Choroid plexus epithelial cell (primary cell): ENCODE results near the gene NOP9.
A peak's percentile ranks its signal among the peaks of the same experiment; 100 is the strongest.

Experiments
- DNase-seq: peaks from one replicate; pipeline ENCODE4 v3.0.0-alpha.2; 2010; ENCODE audit warnings: low read depth
- H3K4me3 ChIP-seq: 2 replicates; pipeline ENCODE4 v1.5.1; 2011; ENCODE audit warnings: low read depth, mild to moderate bottlenecking, control low read depth, low read length, moderate library complexity
- CTCF ChIP-seq: conservative IDR thresholded peaks from 2 replicates; pipeline ENCODE4 v1.5.1; 2011; ENCODE audit warnings: low read depth, mild to moderate bottlenecking, control low read depth, inconsistent platforms, low read length, moderate library complexity

Gene NOP9

DNA sequence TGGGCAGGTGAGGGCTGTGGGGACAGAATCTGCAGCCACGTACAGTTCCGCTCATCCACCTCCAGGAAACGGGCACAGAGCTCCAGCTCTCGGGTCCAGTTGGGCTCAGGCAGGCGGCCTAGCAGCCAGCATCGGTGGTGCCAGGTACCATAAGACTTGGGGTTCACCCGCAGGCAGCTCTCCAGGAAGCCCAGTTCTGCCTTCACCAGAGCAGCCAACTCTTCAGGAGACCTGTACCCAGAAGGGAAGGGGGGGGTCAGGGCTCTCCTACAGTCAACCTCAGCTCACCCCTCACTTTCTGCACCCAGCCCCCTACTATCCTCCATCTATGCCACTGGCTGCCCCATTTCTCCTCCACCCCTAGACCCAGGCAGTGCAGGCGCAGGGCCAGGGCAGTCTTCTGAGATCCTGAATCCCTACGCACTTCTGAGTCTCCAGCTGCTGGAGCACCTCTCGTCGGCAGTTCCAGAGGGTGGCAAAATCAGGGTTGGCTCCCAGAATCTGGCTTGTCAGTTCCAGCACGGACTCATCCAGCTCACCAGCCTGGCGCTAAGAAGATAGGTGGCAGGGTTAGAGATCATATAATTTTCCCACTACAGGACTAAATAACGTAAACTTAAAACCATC is 29.6 kb upstream of the NOP9 start:
- no peak for DNase-seq
- no peak for TF ChIP-seq CTCF
- H3K4me3 ChIP-seq = no peak overlapping the region

- peak overlapping the region; percentile 98 for H3K4me3 ChIP-seq
- no peak for DNase-seq
- TF ChIP-seq CTCF = no peak
Observed at GRCh38 chr14:24270537-24271133, 29.0 kb upstream of the NOP9 start.

DNA sequence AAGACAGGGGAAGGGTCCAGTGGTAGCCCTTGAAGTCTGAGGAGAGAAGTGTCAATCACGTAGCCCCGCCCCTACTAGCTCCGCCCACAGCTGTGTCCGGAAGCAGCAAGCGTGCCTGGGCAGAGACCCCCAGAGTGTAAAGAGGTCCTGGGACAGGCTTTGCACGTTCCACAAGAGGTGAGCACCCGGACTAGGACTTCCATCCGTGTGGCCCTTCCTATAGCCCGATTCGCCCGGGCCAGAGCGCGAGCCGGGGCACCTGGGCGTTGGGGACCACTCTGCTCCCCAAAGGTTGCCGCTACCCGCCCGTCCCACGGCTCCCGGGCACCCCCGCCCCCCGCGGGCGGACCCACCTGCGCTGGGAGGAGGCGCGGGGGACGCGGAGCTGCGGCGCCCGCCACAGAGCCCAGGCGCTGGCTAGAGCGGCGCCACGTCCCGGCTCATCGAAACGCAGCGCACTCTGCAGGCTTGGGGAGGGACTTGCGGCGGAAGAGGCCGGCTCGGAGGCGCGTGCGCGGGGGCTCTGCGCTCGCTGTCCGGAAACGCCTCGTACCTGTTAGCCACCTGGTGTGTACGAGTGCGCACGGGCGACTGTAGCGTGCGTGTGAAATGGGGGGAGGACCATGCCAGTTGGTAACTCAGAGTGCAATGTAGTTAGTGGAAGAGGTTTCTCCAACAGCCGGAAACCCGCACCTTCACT is 28.4 kb upstream of the NOP9 start, which contains the start of gene RABGGTA:
RABGGTA (minus strand) TSS at position 464 of the 700 bp plus-strand sequence. CDS start 482 bp downstream, outside the sequence.
- peak within 1 kb of the TSS; percentile 98 for H3K4me3 ChIP-seq
- TF ChIP-seq CTCF = peak; percentile 70
- peak; percentile 90 for DNase-seq

DNA sequence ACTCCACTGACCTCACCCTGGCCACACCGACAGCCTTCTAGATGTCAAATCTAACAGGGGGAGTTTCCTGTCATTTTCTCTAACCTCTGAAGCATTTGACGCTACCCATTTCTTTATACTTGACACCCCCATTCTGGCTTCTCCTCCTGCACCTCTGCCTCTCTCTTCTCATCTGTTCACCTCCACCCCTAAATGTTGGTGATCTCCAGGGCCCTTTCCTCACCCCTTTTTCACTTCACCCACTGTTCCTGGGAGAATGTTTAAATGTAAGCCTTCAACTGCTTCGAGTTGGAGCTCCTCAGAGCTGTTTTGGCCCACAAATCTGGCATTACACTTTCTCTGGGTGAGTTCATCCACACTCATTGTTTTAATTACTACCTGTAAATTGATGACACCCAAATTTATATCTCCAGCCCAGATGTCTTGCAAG is 27.8 kb upstream of the NOP9 start:
- H3K4me3 ChIP-seq = peak overlapping the region; percentile 98
- TF ChIP-seq CTCF = no peak
- DNase-seq = no peak

GRCh38 chr14:24272467-24272866 is 27.2 kb upstream of the NOP9 start:
- no peak for DNase-seq
- TF ChIP-seq CTCF = no peak
- H3K4me3 ChIP-seq = no peak overlapping the region

DNA sequence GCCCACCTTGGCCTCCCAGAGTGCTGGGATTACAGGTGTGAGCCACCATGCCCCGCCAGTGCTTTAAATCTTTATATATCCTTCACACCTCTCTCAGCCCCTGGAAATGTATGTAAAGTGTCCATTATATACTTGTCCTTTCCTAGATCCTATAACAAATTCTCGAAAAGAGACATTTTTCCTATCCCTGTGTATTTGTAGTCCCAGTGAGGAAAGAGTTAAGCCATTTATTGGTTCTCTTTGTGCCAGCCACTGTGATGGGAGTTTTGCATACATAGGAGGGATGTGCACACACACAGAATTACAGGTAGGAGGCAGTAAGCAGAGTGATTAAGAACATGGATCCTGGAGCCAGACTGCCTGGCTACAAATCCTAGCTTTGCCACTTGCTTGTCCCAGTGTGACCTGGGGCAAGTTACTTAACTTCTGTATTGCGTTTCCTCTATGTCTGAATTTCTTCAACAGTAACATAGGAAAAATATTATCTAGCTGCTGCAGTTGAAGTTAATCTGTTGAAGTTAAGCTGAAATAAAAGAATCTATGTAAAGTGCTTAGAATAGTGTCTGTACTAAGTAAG is 26.1 kb upstream of the NOP9 start:
- no peak overlapping the region for H3K4me3 ChIP-seq
- DNase-seq = peak; percentile 16
- TF ChIP-seq CTCF = peak; percentile 22
